ENCODE results near the gene TRIO.

Gene TRIO

DNA sequence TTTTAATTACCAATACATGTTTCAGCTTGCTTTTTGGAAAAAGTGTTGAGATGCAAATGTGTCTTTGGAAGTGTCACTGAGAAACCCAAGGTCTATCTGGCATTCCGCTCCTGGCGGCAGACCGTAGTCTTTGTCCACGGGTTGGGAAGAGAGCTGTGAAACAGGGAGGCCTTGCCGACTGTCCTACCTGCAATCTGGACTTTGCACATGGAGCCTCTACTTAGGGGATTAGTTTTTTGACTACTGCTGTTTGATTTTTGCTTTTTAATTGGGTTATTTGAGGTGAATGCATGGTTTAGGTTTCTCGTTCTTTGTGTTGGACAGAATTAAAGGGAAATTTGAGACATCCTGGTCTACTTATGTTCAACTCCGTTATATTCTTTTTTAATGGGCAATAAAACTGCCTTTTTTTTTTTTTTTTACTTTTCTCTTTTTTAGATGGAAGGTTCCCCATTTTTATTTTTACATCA is 25.7 kb downstream of the TRIO start:
- no peak for DNase-seq

DNA sequence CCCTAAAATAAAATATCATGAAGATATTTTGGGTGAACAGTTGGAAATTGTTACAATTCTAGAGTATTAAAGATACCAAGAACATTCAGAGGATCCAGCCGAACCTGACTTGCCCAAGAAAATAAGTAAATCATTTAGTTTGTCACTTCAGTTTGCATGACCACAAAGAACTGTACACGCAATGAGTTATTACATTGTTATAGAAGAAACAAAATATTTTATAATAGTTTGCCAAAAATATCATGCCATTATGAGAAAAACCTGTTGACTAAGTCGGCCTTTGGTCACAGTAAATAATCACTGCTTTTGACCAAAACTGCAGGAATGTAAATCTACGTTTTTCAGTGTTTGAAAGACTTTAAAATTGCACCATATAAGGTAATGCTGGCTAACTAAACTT is 27.9 kb downstream of the TRIO start:
- DNase-seq = no peak

DNA sequence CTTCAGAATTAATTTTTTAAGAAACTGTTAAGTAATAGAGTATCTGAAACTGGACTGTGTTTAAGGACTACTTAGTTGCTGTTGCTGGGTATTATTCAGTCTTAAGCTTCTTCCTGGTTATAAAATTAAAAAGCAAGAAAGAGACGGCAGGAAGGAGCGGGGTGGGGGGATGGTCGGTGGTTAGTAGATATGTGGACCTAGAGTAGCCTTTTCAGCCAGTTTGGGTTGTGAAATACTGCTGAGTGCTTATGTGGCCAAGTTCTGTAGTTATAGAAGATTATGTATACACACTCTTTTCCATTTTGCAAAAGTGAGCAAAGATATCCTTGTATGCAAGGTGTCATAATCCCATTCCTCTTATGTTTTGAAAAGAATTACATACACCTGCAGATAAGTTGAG is 28.5 kb downstream of the TRIO start:
- no peak for DNase-seq

DNA sequence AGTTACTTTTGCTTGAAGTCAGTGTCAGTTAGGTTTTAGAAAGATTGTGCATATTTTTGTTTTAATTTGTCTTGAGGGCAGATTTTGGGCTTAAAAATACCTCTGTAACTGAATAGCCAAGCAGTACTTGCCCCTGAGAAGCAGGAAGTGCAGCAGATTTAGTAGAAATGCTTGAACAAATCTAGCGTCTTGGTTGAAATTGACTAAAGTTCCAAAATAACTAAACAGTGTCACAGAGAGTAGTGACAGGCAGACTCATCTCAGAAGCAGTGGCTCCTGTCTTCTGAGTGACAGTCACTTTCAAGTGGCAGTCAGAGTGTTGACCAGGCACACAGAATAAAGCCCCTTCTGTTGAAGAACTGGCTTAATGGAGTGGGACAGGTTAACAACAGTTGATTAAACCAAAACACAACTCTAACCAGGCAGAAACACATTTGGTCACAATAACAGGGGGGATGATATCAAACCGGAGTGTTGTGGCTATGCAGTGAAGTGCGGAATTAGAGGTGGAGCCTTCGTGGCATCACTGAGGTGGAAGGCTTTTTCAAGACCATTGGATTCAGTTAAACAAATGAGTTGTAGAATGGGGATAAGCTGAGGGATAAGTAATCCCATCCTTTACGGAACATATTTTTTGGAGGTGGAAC is 29.1 kb downstream of the TRIO start:
- peak; percentile 37 for DNase-seq

DNA sequence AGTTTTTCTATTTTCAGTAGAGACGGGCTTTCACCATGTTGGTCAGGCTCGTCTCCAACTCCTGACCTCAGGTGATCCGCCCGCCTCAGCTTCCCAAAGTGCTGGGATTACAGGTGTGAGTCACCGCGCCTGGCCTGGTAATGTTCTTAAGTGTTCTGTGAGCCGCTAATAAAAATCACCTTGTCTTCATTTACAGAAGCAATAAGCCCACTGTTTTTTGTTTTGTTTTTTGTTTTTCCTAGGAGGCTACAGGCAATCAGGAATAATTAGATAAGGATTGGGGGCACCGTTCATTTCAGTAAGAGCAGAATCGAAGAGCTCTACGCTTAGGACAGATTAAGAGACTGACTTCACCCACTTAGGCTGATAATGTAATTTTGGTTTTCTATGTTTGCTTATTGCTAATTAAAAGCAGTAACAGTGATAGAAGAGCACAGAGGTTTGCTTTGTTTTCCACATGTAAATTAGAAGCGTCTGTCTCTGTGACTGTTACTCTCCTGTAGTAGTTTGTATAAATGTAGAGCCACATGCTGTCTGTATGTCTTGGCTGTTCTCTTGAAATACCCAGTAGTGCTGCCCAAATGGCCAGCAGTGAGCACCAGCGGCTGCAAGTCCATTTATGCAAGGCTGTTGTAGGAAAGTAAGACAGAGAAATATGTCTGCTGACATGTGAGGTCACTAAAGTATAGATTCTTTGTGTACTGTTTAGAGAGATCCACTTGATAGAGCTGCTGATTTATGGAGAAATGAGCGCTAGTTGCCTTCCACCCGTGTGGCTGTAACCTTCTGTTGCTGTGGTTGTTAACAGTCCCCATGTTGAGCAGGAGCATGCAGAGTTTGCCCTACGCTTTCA is 30.5 kb downstream of the TRIO start:
- peak; percentile 94 for DNase-seq

DNA sequence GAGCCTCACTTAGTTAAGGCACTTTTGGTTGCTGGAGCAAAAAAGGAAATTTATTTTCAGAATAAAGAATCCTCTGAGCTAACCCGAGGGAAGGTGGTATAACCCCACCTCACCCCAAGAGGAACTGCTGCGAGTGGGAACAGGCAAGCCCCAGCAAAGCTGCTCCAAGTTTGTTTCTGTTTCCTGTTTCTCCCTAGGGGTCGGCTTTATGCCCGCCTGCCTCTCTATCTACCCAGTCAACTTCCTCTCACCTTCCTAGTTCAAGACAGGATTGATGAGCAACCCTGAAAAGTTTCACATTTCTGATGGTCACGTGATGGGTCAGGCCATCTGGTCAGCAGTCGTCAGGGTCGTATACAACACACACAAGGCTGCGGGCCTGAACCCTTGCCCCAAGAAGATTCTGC is 31.1 kb downstream of the TRIO start:
- peak; percentile 23 for DNase-seq

DNA sequence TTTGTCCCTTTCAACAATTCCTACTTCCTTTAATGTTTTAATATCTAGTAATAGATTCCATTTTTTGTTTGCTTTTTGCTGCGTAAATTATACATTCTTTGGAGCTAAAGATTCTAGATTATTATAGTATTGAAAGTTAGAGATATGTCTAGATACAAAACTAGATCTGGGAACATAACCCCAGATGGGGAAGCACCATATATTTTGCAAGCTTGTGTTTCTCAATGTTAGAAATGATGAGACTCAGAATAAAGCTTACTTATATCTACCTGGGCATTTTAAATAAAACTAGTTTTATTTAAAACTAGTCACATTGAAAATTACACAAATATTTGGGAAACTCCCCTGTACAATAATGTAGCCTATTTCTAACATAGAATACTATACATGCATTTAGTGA is 32.2 kb downstream of the TRIO start:
- DNase-seq = no peak

DNA sequence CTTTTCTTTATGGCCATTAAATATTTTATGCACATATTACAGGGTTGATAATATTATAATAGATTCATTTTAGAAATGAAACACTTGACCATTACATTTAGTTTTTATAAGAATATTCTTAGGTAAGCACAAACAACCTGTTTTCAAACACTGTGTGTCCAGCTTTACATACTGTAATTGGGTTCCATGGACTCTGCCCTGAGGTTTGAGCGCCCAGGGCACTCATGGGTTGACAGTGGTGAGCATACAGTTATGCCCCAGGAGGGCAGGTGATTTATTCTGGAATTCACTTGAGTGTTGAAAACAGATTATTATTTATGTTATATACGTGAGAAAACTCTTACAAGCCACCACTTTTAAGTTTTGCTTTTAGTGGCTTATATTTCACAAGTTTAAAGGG is 33.7 kb downstream of the TRIO start:
- DNase-seq = no peak

DNA sequence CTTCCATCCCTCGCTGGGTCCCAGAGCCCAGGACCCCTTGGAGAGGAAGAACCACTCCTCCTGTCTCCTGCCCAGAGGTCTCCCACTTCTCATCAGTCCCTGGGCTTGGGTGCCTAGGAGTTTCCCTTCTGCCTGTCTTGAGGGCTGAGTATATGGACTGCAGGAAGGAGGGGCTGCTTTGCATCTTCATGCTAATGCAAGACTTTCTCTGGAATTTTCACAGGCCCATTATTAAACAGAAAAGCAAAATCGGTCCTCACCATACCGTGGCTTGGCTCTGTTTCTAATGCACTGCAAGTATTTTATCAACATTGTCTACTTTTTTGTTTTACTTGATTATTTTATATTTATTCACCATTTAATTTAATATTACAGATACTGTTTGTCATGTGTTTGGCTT is 34.5 kb downstream of the TRIO start:
- DNase-seq = peak; percentile 58

DNA sequence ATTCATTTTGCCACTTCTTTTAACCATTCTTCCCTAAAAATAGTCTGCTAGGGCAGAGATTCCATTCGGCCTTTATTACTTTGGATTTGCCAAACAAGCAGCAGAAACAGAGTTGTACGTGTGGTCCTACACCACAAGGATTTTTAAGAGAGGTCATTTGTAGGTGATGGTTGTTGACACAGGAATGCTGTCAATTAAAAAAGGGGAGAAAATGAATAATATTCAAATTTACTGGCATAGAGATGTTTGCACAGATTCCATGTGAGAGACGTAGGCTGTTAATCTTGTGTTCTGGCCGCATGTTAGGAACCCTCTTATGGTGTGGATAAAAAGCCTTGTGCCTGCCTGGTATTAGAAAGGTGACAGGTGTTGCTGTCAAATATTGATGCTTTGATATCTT is 34.9 kb downstream of the TRIO start:
- peak; percentile 78 for DNase-seq

DNA sequence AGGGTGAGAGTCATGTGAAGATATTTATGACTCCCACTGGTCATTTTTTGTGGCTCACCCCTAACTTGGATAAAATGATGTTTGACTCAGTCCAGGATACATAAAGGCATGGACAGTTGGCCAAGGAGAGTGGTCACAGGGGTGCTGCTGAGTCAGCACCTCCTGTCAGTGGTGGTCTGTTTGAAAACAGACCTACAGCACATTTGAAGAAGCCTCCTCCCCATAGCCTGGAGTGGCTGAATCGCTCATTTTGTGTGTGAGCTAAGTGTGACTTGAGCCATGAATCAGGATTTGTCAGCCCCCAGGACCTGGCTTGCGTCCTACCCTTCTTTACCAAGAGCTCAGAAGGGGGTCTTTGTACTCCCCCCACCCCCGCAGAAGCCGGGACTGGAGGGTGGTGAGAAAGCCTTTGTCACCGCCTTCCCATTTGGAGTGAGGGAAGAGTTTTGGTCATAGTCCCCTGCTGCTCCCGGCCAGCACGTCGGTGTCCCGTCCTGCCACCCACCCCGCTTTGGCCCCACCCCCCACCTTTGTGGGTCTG is 35.6 kb downstream of the TRIO start:
- DNase-seq = no peak

DNA sequence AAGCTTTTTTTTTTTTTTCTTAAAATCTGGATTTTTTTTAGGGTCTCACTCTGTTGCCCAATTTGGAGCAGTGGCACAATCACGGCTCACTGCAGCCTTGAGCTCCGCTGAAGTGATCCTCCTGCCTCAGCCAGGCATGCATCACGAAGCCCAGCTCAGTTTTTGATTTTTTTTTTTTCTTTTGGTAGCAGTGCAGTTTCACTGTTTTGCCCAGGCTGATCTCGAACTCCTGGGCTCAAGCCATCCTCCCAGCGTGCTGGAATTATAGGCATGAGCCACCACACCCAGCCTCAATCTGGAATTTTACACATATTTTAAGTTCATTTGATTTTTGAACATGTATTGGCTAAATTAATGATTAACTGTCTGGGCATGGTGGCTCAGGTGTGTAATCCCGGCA is 36.3 kb downstream of the TRIO start:
- no peak for DNase-seq

DNA sequence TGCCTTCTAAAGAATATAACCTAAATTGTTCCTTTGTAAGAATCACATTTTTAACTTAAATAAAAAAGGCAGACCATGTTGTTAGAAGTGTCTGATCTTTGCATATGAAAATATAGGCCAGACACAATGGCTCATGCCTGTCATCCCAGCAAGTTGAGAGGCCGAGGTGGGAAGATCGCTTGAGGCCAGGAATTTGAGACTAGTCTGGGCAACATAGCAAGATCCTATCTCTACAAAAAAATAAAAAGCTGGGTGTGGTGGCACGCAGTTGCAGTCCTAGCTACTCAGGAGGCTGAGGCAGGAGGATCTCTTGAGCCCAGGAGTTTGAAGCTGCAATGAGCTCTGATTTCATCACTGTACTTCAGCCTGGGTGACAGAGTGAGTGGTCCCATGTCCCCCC is 37.3 kb downstream of the TRIO start:
- no peak for DNase-seq

DNA sequence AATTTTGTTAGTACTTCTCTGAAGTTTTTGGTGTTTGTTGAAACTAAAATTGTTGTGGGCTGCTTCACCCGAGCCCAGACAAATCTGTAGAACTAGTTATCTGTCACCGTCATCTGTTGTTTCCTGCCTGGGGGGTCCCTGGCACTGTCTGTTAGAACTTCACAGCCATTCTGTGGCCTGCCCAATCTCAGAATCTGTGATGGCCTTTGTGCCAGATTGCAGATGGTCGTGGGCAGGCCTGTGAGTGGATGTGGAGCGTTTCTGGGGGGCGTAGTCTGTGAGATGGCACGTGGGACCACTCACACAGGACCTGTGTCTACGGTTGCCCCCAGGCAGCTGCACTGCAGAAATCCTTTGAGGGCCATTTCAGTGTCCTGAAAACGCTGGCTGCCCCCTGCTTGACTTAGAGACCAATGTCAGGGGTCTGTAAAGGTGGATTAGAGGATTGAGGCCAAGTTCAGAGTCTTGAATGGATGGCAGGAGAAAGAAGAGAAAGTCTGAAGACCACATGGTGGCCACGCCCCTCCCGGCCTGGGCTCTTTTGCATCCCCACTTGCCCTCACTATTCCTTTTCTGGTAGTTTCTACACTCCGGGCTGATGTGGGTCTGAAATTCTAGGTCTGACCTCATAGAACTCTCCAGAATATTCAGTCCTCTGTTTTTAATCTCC is 38.3 kb downstream of the TRIO start:
- no peak for DNase-seq

DNA sequence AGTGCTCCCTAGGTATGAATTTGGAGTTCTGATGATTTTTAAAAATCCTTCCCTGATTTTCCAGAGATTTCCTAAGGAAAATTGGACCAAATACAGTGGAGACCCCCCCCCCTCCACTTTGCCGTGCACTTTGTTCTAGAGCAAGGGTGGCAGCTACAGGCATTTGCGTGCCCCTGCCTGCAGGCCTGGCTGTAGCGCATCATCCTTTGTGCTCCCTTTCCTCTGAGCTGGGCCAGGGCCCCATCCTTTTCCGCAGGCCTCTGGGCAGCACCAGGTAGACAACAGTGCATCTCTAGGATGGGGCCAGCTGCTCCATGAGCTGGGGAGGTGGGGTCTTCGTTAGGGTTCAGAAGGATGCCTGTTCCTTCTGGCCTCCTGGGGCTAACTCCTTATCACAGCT is 39.6 kb downstream of the TRIO start:
- no peak for DNase-seq

DNA sequence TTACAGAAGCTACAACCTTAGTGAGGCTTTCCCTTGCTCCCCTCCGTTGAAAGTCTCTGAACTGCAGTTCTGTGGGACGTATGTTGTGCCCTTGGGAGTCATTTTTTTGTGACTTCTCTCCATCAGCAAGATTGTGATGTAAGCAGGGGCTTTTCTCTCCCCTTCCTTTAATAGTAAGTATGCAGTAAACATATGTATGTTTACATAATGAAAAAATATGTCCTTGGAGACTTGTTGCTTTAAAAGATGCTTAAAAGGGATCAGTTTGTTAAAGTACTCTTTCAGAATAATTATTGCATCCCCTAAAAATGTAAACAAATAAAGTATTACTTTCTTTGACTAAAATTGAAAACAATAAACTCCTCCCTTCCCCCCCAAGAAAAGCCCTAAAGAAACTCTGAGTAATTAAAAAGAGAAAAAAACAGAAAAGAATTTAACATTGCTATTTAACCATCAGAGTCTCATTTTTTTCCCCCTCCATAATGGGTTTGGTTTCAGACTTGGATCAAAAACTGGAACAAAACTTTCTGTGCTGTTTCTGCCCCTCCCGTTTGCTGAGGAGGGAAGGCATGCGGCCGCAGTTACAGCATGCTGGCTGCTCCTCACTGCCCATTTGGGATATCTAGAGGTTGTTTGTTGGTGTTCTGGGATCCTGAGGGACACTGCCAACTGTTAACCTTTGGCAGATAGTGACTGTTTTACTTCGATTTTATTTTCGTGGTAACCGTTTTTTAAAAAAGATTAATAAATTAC is 40.2 kb downstream of the TRIO start:
- DNase-seq = no peak

DNA sequence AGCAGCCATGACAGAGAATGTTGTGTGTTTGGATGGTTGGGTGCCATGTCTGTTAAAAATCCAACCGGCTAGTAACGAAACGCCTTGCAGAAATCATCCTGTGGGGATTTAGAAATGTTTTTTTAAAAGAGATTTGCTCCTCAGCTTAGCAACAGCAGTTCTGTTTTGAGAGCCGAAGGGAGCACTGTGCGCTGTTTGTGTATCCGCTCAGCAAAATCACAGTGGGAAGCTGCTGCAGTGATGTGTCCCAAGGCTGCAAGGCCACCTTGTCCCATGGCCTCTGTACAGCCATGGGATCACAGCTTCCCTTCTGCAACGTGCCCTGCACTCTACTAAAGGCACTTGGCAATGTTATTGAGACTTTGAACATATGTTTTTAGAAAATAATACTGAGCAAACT is 40.9 kb downstream of the TRIO start:
- DNase-seq = peak; percentile 34

DNA sequence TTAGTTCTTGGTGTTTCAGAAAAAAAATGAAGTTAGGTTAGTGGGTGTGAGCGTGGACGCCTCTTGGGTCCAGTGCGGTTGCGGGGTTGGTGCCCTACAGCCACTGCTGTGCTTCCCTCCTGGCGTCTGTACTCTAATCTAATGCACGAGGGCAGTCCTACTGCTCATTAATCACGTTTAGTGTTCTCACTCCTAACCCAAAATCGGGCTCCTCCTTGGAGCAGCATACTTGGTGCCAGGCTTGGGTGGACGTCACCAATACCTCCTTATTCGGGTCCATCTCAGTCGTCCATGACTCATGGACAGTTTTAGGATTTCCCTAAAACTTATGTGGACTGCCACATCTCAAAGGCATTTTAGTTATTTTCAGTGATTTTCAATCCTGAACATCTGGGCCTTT is 41.6 kb downstream of the TRIO start:
- no peak for DNase-seq

DNA sequence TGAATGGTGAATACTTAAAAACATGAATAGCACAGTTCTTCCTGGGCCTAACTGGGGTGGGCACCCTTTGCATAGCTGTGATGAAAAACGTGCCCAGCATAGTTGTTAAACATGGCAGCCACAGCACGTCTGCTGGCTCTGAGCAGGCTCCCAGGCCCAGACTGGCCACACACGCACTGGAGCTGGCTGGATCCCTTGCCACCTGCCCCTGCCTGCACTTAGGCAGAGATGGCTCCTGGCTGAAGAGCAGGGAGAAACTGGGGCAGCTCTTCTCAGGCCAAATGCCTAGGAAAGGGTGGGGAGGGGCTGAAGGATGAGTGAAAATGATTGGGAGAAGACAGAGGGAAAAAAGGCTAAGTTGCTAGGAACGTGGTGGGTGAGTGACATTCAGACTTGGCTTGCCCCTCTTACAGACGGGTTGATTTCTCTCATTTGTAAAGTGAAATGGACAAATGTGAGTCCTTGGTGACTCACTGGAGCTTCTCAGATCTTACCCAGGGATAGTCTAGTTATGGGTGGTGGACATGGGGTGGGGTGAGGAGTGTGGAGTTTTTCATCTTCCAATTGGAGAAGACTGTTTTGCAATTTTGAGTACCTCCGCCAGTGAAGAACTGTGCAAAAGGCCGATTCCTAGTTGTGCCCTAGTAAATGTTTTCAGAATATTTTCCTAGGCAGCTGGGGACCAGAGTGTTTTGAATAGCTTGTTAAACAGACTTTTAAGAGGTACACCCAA is 42.4 kb downstream of the TRIO start:
- peak; percentile 50 for DNase-seq

DNA sequence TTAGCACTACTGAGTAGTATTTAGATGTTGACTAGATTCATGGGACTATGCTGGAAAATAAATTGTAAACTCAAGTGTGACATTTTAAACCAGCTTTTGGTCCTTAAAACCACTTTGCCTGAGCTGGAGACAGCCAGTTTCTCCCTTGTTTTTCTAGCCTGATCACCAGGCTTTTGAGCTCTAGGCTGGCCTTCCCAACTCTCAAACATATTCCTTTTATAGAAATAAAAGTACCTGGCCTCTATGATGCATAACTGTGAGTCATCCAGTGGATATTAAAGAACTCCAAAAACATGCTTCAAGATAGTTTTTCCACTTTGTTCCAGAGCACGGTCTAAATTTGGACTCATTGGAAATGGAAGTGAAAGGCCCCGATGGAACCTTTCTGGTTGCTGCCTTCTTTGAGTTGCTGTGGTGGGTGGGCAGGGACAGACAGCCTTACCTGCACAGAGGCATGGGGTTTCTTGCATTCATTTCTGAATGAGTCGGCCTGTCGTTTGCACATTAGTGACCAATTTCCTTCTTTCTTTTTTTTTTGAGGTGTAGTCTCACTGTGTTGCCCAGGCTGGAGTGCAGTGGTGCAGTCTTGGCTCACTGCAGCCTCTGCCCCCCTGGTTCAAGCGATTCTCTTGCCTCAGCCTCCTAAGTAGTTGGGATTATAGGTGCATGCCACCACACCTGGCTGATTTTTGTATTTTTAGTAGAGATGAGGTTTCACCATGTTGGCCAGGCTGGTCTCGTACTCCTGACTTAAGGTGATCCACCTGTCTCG is 43.1 kb downstream of the TRIO start:
- no peak for DNase-seq

DNA sequence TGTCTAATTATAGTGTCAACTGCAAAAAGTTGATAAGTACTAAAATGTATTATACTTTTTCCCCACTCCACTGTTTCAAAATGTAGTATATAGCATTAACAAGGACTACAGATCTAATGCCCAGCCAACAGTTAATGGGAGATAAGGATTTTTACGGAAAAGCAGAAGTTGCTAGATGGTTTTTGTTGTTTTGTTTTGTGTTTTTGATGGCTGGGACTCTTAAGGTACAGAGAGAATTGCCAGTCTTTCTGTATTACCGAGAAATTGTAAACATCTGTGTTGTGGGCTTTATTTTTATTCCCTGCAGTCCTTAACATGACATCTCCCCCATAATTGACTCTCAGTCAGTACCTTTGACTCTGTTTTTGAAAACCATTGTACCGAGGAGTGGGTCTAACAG is 44.0 kb downstream of the TRIO start:
- DNase-seq = no peak

All from NCI-H526 treated with DMSO at 0.1 percent for 48 hours (cell line).